ENCODE data around the gene VASN. TPM values are rescaled to one million over a fixed set of nuclear protein-coding genes. Genes with fewer than 3 reads are reported as not detected.
"Not testable (repeated sequence)": the region's sequence is repeated elsewhere in the genome, so short reads cannot be mapped to it uniquely, and the experiment has no call there.

The VASN gene
- total RNA-seq, 2 experiments from 2014 or later, result 0.11 to 0.20 TPM

GRCh38 chr16:4342866-4343744, 28.5 kb upstream of the VASN start:
- H3K36me3 Mint-ChIP-seq, result peaks cover 2% of the 10 kb centered on the region
- H3K4me3 Mint-ChIP-seq, result no peak overlapping the region
- ATAC-seq (ENCODE audit: low read depth), result no peak
- POLR2A ChIA-PET, result no interaction called here
- H3K27me3 Mint-ChIP-seq, result no peaks in the 10 kb centered on the region
- no peak for DNase-seq
- no peak overlapping the region for H3K27ac Mint-ChIP-seq
- H3K9me3 Mint-ChIP-seq, result no peaks in the 10 kb centered on the region
- H3K4me1 Mint-ChIP-seq, result no peaks in the 10 kb centered on the region

DNA sequence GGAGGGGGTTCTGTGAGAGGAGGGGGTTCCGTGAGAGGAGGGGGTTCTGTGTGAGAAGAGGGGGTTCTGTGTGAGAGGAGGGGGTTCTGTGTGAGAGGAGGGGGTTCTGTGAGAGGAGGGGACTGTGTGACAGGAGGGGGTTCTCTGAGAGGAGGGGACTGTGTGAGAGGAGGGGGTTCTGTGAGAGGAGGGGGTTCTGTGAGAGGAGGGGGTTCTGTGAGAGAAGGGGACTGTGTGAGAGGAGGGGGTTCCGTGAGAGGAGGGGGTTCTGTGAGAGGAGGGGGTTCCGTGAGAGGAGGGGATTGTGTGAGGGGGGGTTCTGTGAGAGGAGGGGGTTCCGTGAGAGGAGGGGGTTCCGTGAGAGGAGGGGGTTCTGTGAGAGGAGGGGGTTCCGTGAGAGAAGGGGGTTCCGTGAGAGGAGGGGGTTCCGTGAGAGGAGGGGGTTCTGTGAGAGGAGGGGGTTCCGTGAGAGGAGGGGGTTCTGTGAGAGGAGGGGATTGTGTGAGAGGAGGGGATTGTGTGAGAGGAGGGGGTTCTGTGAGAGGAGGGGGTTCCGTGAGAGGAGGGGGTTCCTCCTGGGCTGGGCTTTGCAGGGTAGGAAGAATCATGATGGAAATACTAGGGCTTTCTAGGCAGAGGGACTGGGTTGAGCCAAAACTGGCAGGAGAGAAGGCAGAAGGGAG, 27.2 kb upstream of the VASN start:
- ATAC-seq (ENCODE audit: low read depth); H3K9me3 Mint-ChIP-seq; H3K4me1 Mint-ChIP-seq; H3K4me3 Mint-ChIP-seq; DNase-seq; H3K27me3 Mint-ChIP-seq; H3K36me3 Mint-ChIP-seq; POLR2A ChIA-PET: not testable (repeated sequence)
- peak overlapping the region; percentile 9 for H3K27ac Mint-ChIP-seq

DNA sequence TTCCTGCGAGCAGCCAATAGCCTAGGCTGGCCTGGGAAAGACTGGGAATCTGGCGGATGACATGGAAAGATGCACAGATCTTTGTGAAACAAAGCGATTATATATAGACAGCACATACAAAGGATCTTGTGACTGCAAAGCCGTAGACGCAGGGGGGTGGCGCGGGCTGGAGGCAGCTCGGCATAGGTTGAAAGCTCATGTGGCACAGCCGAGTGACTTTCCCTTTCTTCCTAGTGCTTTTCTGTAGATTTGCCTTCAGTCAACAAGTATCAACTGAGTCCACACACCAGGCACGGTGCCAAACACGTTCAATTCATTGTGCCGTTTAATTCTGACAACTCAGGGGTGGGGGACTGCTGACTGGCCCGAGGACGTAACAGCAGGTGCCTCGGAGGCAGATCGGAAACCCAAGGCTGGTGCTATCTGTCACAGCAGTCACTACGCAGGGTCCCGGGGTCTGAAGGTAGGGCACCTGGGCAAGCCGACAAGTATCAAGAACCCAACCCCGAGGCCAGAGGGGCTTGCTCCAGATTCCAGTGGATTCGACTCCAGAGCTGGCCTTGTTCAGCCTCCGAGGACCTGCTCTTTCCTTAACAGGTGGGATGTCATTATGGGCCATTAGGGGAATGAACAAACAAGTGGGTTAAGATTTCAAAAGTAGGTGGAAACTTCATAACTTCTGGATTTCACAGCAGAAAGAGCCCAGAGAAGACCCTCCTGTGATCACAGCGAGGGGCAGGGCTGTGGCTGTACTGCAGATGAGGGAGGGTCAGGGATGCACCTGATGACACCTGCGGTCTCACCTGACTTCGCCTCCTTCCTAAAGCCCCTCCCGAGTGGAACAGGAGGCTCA, 26.4 kb upstream of the VASN start:
- DNase-seq (no peak), ATAC-seq (ENCODE audit: low read depth) (no peak)
- Mint-ChIP-seq H3K9me3 (no peaks in the 10 kb centered on the region), H3K4me1 (peaks cover 3% of the 10 kb centered on the region), H3K27ac (peak overlapping the region; percentile 9), H3K27me3 (no peaks in the 10 kb centered on the region), H3K4me3 (no peak overlapping the region), H3K36me3 (peaks cover 3% of the 10 kb centered on the region)
- POLR2A ChIA-PET, result interaction anchor here (2.0 kb wide), 1 partner anchor 38 kb away, joined by 6 read pairs; no protein-coding TSS in a partner anchor

DNA sequence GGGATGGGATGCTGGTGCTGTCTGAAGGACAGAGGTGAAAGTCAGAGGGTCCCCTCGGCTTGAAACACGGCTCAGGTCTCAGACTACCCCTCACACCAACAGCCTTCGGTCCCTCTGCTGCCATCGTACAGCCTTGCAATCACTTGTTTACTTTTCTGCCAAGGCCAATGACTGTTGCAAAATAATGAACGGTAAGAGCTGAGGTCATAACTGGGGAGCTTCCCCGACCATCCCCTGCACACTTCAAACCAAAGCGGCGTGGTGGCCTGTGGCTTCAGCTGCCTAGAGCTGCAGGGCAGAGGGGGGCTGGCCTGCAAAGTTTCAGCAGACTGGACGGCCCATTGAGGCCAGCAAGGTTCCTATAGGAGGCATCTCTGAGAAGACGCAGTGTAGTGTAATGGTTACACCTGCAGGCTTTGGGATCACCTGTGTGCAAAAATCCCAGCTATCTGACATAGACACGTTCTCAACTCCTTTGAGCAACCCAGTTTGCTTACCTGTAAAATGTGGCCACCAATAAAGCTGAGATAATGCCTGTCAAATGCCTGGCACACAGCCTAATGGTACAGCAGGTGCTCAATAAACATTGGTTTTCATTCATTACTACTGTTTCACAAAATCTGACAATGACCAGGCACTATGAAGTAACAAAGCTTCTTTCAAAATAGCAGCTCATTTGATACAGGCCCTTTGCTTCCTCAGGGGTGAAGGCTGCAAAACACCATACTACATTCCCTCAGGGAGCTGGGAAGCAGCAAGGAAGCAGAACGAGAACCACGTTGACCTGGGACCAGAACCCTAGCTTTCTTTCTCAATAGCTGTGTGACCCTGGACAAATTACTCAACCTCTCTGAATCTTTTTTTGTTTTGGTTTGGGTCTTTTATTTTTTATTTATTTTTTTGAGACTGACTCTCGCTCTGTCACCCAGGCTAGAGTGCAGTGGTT, 25.5 kb upstream of the VASN start:
- H3K36me3 Mint-ChIP-seq, result peaks cover 2% of the 10 kb centered on the region
- H3K4me1 Mint-ChIP-seq, result peaks cover 3% of the 10 kb centered on the region
- H3K4me3 Mint-ChIP-seq, result no peak overlapping the region
- H3K9me3 Mint-ChIP-seq, result no peaks in the 10 kb centered on the region
- POLR2A ChIA-PET, result interaction anchor here (0.6 to 2.0 kb wide), 3 partner anchors 39 to 173 kb away, joined by 3 to 6 read pairs (median 6); no protein-coding TSS in a partner anchor
- no peak for DNase-seq
- no peak for ATAC-seq (ENCODE audit: low read depth)
- peak overlapping the region; percentile 48 for H3K27ac Mint-ChIP-seq
- no peaks in the 10 kb centered on the region for H3K27me3 Mint-ChIP-seq

GRCh38 chr16:4347010-4347409, 24.6 kb upstream of the VASN start:
- POLR2A ChIA-PET, result interaction anchor here (0.6 kb wide), 1 partner anchor 174 kb away, joined by 3 read pairs; no protein-coding TSS in a partner anchor
- ATAC-seq (ENCODE audit: low read depth) (no peak), DNase-seq (no peak)
- Mint-ChIP-seq H3K4me3 (no peak overlapping the region), H3K27ac (no peak overlapping the region), H3K27me3 (no peaks in the 10 kb centered on the region), H3K4me1 (peaks cover 9% of the 10 kb centered on the region), H3K9me3 (no peaks in the 10 kb centered on the region), H3K36me3 (peaks cover 2% of the 10 kb centered on the region)

DNA sequence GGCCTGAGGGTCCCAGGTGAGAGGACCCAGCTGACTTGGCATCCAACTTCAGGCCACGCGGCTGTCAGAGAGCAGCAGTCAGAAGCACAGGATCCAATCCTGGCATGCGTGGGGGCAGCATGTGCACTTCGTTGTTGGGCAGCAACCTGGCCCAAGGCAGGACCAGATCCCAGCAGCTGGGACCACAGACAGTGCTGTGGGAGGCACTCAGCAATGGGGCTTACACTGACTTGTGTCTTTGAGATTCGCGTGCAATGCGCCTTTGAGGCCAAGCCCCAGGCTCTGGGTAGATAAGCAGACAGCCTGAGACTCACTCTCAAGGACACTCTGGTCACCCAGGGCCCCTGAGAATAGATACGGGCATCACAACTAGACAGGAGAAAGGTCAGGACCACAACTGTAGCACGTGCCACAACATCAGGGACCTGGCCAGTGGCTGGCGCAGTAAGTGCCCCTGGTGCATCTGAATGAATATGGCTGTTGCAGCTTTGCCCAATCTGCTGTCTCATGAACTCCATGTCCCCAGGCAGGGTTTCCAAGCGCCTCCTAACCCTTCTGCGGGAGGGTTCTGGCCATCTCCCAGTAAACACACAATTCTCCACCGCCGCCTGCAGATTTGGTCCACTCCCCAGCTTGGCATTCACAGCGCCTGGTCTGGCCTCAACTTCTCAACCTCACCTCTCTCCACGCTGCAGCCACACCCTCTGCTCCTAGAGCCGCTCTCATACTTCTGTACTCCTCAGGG, 23.7 kb upstream of the VASN start:
- peak overlapping the region; percentile 42 for H3K27ac Mint-ChIP-seq
- POLR2A ChIA-PET, result no interaction called here

GRCh38 chr16:4349332-4349731, 22.3 kb upstream of the VASN start:
- Mint-ChIP-seq H3K27ac (no peak overlapping the region), H3K27me3 (no peaks in the 10 kb centered on the region), H3K4me1 (peaks cover 9% of the 10 kb centered on the region), H3K4me3 (no peak overlapping the region), H3K9me3 (no peaks in the 10 kb centered on the region), H3K36me3 (peaks cover 2% of the 10 kb centered on the region)
- POLR2A ChIA-PET, result no interaction called here
- ATAC-seq (ENCODE audit: low read depth), result no peak
- DNase-seq, result no peak

More for the DNA sequence above, 23.7 kb upstream of the VASN start:
- H3K4me3 Mint-ChIP-seq, result no peak overlapping the region
- no peak for ATAC-seq (ENCODE audit: low read depth)
- H3K27me3 Mint-ChIP-seq, result no peaks in the 10 kb centered on the region
- H3K36me3 Mint-ChIP-seq, result peaks cover 2% of the 10 kb centered on the region
- H3K4me1 Mint-ChIP-seq, result peaks cover 9% of the 10 kb centered on the region
- H3K9me3 Mint-ChIP-seq, result no peaks in the 10 kb centered on the region
- DNase-seq, result no peak

DNA sequence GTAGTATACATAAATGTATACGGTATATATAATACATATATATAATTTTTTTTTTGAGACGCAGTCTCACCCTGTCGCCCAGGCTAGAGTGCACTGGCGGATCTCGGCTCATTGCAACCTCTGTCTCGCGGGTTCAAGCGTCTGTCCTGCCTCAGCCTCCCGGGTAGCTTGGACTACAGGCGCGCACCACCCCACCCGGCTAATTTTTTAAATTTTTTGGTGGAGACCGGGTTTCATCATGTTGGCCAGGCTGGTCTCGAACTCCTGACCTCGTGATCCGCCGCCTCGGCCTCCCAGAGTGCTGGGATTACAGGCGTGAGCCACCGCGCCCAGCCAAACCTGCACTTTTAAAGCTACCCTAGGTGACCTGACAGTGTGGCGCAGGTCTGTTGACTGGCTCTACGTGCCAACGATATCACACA, 21.3 kb upstream of the VASN start:
- no peaks in the 10 kb centered on the region for H3K27me3 Mint-ChIP-seq
- H3K9me3 Mint-ChIP-seq, result no peaks in the 10 kb centered on the region
- H3K27ac Mint-ChIP-seq, result peak overlapping the region; percentile 91
- peak overlapping the region; percentile 94 for H3K4me3 Mint-ChIP-seq
- POLR2A ChIA-PET, result interaction anchor here (0.6 to 2.3 kb wide), 11 partner anchors 19 to 274 kb away, joined by 3 to 12 read pairs (median 4); partner anchors contain the start of genes CORO7, MGRN1 and TFAP4
- ATAC-seq (ENCODE audit: low read depth) (no peak), DNase-seq (no peak)
- H3K4me1 Mint-ChIP-seq, result peaks cover 9% of the 10 kb centered on the region
- peaks cover 5% of the 10 kb centered on the region for H3K36me3 Mint-ChIP-seq

DNA sequence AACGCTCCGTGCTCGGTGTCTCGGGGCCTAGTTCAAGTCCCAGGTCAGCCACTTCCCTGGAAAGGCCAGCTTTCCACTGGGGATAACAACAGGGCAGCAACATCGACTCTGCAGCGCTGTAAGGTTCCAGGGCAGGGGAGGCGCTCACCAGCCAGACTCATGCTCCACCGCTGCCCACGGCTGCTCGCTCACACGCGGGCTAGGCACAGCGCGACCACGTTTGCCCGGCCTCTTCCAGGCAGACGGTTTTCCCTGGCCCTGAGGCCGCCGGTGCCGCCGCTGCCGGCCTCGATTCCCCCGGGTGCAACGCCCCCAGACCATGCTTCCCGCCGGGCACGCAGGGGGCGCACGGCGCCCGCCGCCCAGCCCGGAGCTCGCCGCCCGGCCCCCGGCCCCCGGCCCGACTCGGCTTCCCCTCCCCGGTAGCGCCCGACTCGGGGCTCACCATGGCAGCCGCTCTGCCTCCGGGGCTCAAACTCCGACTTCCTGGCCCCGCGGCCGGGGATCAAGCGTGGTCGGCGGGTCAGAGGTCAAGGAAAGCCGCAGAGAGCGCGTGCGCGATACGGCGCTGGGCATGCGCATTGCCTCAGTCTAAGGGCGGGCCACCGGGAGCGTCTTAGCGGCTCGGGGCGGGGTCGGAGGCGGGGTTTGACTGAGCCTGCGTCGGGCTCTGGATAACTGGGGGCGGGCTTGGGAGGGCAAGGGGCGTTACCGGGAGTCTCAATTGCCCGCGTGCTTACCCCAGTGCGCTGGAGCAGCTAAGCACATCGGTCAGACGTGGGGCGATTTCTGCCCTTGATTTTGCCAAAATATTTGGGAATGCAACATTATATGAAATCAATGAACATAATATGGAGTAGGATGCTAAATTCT, 20.6 kb upstream of the VASN start, which contains the start of gene PAM16:
Gene PAM16, minus strand, starts transcription at position 535 of the 873 bp plus-strand sequence. Its CDS starts 87 bp downstream, at position 448.
- ATAC-seq (ENCODE audit: low read depth) (peak; percentile 95), DNase-seq (peak; percentile 100)
- H3K27ac Mint-ChIP-seq, result peak within 1 kb of the TSS; percentile 91
- POLR2A ChIA-PET, result interaction anchor here (0.5 to 2.3 kb wide), 13 partner anchors 19 to 435 kb away, joined by 3 to 12 read pairs (median 3); partner anchors contain the start of genes CORO7, MGRN1 and TFAP4
- peak within 1 kb of the TSS; percentile 94 for H3K4me3 Mint-ChIP-seq
- peaks cover 9% of the 10 kb centered on the region for H3K4me1 Mint-ChIP-seq
- no peaks in the 10 kb centered on the region for H3K27me3 Mint-ChIP-seq
- no peaks in the 10 kb centered on the region for H3K9me3 Mint-ChIP-seq
- peaks cover 5% of the 10 kb centered on the region for H3K36me3 Mint-ChIP-seq

- no peaks in the 10 kb centered on the region for H3K9me3 Mint-ChIP-seq
- no peak for DNase-seq
- peaks cover 5% of the 10 kb centered on the region for H3K36me3 Mint-ChIP-seq
- ATAC-seq (ENCODE audit: low read depth), result no peak
- no peak overlapping the region for H3K27ac Mint-ChIP-seq
- H3K4me3 Mint-ChIP-seq, result no peak overlapping the region
- POLR2A ChIA-PET, result interaction anchor here (0.9 to 2.3 kb wide), 4 partner anchors 44 to 81 kb away, joined by 3 to 12 read pairs (median 8); partner anchors contain the start of genes CORO7 and TFAP4
- peaks cover 9% of the 10 kb centered on the region for H3K4me1 Mint-ChIP-seq
- H3K27me3 Mint-ChIP-seq, result no peaks in the 10 kb centered on the region
These were observed 19.8 kb upstream of the VASN start for GRCh38 chr16:4351880-4352279.

GRCh38 chr16:4352843-4353242, 18.8 kb upstream of the VASN start:
- POLR2A ChIA-PET, result interaction anchor here (0.7 to 1.1 kb wide), 3 partner anchors 17 to 80 kb away, joined by 3 to 4 read pairs (median 3); partner anchors contain the start of gene TFAP4
- Mint-ChIP-seq H3K27ac (no peak overlapping the region), H3K9me3 (no peaks in the 10 kb centered on the region), H3K36me3 (peaks cover 5% of the 10 kb centered on the region), H3K4me1 (peaks cover 9% of the 10 kb centered on the region), H3K4me3 (no peak overlapping the region), H3K27me3 (no peaks in the 10 kb centered on the region)
- no peak for DNase-seq
- no peak for ATAC-seq (ENCODE audit: low read depth)

Data from activated naive CD8-positive, alpha-beta T cell treated with anti-CD3 and anti-CD28 coated beads, Interleukin-2, amount 10 ng/mL, durations not matched to agents 7 days and 5 days (primary cell).